Superior temporal gyrus (tissue), 1 donor: ENCODE data around the gene LYST.
"Not testable (repeated sequence)": the region's sequence is repeated elsewhere in the genome, so short reads cannot be mapped to it uniquely, and the experiment has no call there.

ENCODE experiments used
- DNase-seq: peaks from one replicate; pipeline ENCODE4 v3.0.0-alpha.2; 2016; ENCODE audit errors: extremely low spot score

Gene LYST

DNA sequence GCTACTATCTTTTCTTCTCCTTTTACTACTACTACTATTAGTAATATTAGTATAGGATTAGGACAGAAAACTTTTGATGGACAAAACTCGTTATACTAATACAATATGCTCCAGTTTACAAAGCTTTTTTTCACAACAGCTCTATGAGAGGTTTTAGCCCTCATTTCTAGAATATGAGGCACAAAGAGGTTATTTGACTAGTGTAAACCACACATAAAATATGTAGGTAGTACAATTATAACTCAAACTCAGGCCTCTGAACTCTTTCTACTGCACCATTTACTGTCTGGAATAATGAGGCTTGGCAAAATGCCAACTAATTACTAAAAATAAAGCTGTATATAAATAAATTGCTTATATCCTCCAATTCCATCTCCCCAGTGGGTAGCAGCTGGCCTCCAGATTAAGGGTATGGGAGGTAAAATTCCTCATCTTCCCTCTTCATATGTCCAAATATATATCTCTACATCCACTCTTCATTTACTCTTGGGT lies 99.9 kb downstream of the LYST start:
- no peak for DNase-seq

DNA sequence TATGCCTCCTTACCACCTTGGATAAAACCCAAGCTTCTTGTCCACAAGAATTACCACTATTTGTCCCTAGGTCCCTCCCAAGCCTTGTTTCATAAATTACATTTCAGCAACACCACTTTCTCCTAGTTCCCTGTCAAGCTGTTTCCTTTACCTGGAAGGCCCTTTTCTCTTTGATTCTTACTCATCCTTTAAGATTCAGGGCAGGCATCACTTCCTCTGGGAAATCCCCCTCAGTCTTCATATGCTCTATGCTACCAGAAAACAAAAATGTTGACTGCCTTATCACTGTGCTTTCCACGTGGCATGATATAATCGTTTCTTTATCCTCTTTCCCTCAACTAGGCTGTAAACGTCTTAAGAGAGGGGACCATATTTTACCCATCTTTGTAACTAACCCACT lies 102.7 kb downstream of the LYST start:
- no peak for DNase-seq

DNA sequence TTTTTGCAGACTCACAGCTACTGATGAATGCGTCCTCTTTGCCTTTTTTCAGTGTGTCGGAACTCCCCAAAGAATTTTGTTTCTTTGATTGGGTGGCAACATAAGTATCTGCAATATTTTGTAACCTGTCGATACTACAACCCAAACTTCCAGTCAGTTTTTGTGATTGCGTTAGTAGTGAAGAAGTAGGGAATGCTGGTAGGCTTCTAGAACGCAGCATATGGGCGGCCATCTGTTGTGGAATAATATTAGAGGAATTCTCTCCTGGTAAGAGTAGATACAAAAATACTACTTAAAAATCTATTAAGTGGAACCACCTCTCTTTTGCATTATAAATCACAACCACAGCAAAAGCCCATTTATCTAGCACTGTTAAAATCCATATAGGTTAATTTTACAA lies 107.4 kb downstream of the LYST start:
- no peak for DNase-seq

DNA sequence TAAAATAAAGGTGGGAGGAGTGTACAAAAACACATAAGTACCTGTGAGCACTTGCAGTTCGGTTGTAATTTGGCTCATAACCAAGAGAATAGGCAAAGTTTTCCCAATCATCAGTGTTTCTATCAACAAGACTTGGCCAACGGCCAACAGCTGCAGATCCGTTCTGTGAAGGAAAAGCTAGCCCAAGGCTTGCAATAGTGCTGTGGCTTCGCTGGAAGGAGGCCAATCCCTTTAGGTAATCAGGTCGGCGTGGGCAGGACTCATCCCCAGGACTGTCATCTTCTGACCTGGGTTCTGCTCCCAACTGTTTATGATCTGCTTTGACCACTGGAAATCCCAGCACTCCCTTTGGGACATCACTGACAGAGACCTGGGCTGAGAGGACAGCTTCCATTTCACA lies 107.8 kb downstream of the LYST start:
- no peak for DNase-seq

DNA sequence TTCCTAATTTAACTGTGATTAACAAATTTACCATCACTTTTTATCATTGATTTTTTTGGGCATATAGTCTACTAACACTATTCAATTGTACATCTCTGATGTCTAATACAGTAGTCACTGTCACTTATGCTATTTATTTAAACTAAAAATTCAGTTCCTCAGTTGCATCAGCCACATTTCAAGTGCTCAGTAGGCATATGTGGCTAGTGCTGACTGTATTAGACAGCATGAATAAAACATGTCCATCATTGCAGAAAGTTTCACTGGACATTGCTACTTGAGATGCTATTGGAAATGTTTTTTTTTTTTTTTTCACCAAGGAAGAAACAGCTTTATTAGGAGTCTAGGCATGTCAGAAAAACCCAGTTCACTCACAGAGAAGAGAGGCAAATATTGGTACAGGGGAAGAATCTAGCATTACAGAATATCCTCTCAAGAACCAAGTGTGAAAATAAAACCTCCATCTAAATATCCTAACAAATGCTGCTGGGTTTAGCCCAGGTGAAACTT lies 109.1 kb downstream of the LYST start:
- no peak for DNase-seq

DNA sequence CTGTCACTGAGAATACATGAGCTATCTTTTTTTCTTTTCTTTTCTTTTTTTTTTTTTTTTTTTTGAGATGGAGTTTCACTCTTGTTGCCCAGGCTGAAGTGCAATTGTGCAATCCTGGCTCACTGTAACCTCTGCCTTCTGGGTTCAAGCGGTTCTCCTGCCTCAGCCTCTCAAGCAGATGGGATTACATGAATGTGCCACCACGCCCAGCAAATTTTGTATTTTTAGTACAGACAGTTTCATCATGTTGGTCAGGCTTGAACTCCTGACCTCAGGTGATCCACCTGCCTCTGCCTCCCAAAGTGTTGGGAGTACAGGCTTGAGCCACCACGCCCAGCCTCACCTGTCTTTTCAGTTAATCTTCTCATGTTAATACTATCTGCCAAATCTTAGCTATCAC lies 112.5 kb downstream of the LYST start:
- not testable (repeated sequence) for DNase-seq

DNA sequence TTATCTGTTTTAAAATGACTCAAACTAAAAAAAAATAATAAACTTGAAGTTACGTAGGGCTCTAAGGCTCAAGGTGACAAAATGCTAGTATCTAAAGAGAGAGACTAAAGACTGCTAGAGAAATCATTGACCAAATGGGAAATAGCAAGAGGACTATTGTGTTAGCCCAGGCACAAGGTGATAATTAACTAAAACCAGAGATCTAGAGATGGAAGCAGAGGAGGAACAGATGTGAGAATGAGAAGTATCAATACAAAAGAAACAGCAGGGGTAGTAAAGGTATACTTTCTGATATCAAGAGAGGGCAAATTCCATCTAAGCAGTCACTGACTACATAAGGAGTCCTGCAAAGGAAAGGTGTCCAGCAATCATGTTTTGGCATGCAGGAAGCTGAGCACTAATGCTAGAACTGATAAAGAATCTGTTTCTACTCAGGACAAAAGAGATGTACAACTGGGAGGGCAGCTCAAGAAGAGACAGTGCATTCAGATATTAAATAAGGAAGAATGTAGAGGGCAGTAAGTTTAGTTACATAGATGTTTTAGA lies 116.9 kb downstream of the LYST start:
- no peak for DNase-seq

DNA sequence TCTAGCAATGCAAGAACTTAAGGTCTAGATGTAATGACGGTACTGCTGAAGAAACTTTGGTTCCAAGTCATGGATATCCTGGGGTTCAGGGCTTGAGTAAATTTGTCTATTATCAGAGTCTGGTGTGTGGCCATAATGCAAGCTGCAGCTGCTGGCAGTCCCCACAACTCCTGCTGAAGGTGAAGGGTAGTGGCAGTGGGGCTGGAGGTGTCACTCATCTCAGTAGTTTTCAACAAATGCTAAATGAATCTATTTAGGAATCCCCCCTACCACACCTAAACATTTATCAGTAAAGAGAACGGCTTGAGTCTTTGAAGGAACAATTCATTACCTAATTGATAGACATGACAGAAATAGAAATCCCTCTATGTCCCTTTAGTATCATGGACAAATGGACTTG lies 118.0 kb downstream of the LYST start:
- DNase-seq, result no peak

DNA sequence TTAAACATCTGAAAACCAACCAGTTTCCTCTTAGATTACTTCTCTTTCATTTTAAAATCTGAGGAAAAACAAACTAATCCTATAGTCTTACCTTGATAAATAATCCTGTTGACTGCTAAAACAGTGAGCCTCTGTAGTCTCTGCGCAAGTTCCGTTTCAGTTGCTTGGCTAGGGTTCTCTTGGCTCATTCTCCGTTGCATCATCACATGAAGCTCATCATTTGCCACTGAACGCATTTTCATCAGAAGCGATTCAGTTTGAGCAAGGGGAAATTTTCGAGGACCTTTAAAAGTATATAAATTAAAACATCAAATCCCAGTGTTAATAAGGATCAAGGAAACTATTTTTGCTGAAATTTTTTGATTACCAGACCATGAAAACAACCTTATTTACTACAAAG lies 120.5 kb downstream of the LYST start:
- DNase-seq, result peak; percentile 27

DNA sequence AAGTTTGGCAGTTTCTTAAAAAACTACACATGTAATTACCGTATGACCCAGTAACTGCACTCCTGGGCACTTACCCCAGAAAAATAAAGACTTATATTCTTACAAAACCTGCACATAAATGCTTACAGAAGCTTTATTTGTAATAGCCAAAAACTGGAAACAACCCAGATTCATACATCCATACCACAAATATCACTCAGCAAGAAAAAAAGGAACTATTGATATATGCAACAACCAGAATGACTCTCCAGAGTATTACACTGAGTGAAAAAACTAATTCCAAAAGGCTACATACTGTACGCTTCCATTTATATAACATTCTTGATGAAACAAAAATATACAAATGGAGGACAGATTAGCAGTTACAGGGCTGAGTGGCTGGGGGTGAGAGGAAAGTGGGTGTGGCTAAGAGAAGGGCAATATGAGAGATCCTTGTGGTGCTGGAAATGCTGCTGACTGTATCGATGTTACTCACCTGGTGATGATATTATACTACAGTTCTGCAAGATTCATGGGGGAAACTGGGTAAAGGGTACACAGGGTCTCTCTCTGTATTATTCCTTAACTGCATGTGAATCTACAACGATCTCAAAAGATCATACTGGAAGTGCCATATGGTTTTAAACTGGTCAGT lies 121.1 kb downstream of the LYST start:
- DNase-seq, result no peak

DNA sequence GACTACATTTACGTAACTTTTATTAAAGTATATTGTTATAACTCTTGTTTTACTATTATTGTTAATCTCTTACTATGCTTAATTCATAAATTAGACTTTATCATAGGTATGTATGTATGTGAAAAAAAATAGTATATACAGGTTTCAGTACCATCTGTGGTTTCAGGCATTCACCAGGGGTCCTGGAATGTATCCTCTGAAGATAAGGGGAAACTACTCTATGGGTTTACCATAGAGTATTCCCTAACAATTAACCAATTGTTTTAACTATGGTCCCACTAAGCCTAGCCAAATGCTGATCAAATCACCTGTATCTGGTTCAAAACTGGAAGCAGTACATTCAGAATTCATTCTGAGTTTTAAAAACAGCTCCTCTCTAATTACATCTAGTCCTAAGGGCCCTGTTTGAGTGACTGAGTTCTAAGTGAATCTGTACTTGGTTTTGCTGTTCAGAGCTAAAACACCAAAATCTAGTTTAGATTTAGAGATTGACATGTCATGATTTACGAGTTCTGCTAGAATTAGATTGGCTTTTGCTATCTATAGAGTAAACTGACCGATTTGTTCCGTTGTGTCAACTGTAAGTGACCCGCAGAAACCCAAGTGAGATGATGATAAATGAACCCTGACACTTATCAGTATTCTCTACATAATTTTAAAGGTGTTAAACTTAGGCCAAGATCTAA lies 123.6 kb downstream of the LYST start:
- no peak for DNase-seq

DNA sequence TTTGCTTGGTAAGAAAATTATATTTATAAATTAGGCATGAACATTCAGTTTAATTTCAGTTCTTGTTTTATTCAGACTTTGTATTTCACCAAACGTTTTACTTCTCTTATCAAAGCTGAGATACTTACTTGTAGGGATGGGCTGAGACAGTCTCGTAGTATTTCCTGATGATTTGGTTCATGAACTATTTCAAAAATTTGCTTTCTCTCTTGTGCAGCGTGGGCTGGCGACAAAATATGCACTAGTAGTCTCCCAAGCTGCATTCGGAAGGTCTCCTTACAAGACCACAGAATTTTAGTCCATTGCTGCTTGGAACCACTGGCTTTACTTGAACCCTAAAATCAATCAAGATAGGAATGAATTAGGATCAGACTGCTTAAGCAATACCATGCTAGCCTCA lies 125.4 kb downstream of the LYST start:
- DNase-seq, result no peak

DNA sequence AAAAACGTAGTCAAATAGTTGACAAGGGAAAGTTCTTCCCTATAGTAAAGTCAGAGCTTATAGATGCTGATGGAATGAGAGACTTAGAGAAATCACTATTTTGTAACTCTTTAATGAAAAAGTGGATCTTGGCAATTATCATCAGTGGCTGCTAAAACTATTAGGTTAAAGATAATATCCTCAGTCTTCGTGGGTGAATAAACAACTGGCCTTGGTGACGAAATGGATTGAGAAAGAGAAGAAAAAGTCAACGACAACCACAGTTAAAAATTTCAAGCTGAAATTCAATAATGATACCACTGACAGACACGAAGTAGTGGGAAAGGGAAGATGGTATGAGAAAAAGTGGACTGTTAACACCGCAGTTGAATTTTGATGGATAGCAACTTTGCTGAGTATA lies 127.1 kb downstream of the LYST start:
- DNase-seq, result no peak

DNA sequence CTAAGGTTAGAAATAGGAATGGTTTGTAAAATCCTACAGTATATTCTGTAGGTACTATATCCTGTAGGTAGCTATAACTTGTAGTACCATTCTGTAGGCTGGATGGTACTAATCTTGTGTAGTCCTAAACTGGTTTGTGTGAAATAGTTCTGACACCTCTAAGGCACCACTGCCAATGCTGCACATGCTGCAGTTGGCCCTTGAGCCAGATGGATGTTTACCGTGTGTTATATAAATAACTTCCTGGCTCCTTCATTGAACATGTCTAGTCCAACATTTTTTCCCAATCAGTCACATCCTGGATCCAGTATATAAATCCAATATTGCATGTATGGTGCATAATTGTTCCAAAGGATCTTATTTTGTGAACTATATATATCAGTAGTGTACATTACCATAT lies 127.6 kb downstream of the LYST start:
- no peak for DNase-seq

DNA sequence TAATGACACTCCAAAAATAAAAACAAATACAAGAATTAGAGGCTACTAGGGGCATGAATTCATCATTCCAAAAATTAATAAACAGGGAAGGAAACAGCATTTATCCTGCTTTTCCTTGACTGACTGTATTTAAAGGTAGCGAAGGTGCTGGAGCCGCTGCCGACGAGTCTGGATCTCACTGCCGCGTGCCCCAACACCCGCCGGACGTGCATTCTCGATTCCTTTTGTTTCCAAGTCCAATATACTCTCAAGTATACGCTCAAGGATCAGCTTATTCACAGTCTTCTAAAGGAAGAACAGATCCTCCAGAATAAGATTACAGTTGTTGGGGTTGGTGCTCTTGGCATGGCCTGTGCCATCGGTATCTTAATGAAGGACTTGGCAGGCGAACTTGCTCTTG lies 129.0 kb downstream of the LYST start:
- DNase-seq, result no peak

DNA sequence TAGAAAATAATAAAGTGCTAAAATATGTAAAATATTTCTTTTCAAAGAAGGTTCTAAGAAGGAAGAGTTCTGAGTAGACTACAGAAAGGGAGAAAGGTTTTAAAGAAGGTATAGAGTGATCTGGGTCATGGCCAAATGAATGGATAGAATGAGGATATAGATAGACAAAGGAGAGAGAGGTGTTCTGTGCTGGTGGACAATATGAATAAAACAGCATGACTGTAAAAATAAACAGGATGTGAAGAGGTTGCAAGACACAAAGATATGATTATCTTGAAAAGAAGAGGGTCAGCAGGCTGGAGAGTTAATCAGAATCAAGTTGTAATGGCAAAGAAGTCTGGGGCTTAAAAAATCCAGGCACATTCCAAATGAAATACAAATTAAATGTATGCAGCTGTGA lies 130.4 kb downstream of the LYST start:
- DNase-seq, result no peak

DNA sequence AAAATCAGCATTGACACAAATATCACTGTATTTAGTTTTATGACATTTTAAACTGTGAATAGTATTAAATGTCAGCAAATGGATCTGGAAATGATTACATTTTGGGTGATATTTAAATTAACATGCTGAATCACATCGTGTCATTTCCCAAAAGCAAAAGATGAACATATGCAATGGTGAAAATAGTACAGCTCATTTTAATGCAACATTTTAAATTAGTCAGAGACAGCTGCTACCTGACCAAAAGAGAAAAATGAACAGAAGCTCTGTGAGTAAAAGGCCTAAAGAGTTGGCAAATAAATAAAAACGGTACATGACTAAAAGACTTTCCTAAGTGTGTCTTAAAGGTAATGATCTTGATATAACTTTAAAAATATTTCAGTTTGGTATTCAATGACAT lies 131.1 kb downstream of the LYST start:
- DNase-seq, result peak; percentile 52

DNA sequence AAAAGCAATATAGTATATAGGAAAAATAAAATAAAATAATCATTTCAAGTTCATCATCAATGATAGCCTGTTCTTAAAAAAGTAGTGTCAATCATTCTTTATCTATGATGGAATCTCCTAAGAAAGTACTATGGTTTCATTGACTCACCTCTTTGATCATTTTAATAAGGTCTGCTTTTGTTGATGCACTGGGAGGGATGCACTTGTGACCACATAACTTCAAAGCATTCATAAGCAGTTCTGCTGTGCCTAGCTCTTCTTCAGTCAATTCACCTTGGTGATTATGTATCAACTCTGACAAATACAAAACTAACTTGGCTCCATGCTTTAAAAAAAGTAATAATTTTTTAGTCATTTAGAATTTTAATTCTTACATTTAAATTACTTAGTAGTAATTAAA lies 132.4 kb downstream of the LYST start:
- no peak for DNase-seq

DNA sequence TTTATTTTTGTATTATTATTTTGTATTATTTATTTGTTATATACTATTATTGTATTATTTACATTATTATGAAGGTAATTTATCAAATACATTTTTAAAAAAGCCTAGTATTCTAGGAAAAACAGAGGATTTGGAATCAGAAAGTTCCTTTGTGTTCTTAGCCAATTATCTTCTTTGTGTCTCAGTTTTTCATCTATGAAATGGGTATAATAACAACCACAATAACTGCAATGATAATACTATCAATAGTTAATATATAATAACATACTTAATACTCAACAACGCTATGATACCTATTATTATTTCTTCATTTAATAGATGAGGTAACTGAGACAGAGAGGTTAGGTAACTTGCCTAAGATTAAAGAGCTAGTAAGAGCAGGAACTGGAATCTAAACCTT lies 136.7 kb downstream of the LYST start:
- DNase-seq, result no peak

DNA sequence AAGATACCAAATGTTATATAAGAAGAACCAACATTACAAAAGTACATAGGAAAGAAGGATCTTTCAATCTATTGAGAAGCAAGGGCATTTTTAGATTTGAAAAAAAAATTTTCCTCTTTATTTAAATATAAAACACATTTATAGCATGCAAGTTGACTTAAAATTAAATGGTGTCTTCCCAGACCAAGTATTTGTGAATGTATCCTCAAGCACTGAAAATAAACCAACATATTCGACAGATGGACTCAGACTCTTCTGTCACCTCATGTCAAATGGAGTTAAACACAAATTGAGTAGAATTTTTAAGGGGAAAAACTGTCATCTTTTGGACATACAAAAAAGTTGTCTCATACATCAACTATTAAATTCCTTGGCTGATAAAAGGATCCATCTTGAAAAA lies 140.1 kb downstream of the LYST start:
- no peak for DNase-seq

DNA sequence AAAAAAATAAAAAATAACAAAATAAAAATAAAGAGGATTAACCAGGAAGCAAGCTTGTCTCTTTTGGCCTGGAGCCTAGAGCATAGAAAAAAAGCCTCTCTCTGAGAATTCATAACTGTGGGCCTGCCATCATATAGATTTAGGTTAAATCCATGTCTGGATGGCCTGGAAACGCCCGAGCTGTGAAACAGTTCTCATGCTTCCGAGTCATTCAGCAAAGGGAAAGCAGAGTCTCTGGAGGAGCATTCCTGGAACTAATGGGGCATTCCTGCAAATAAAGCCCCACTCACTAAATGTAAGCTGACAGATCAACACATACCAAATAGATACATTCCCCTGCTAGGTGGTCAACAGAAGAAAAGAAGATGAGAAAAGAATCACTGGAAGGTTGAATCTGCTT lies 141.3 kb downstream of the LYST start:
- no peak for DNase-seq

DNA sequence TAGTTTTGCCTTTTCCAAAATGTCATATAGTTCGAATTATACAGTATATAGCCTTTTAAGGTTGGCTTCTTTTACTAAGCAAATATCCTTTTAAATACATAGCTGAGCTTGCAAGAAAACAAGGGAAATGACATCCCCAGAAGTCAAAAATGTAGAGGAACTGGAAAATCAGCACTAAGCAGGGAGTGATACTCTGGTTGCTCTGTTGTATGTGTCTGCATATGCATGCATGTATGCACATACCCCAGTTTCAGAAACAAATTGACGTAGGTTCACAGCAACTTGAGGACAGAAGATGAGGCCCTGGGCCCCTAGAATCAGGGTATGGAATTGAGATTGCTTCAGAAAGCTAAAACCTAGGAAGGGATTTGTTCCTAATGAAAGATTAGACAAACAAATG lies 142.0 kb downstream of the LYST start:
- no peak for DNase-seq

DNA sequence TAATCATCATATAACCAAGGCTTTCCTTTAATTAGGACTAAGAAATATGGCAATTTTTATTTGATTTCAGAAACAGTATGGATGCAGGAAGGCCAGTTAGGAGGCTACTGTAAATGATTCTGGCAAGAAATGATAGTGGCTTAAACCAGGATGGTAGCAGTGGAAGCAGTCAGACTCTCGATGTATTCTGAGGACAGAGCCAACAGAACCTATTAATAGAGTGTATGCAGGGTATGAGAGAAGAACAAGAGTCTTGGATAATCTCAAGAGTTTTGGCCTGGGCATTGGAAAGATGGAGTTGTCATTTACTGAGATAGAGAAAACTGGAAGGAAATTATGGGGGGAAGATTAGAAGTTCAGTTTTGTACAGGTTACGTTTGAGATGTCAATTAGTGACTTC lies 143.8 kb downstream of the LYST start:
- DNase-seq, result no peak
